ENCODE measurements around the gene AP1S1.

GRCh38 chr7:101104799-101105198, 49.5 kb upstream of the AP1S1 start:
- no peak for TF ChIP-seq CTCF (IDR thresholded peaks at IDR 0.05; ENCODE audit: low read depth, low read length, poor library complexity, severe bottlenecking)
- TF ChIP-seq EZH2phosphoT487 (IDR thresholded peaks at IDR 0.05; ENCODE audit: borderline replicate concordance, low read length): no peak

All from DOHH2 (cell line).